Neuronal stem cell (in vitro differentiated cells): ENCODE measurements around the gene CEP20.
"Not testable (repeated sequence)": the region's sequence is repeated elsewhere in the genome, so short reads cannot be mapped to it uniquely, and the experiment has no call there.

Source experiments
- DNase-seq: peaks from one replicate; pipeline ENCODE4 v3.0.0-alpha.2; 2013; ENCODE audit warnings: low spot score
- H2AFZ ChIP-seq: one replicate; pipeline ENCODE4 v1.6.1; 2013; ENCODE audit warnings: mild to moderate bottlenecking, low read length, inconsistent platforms
- H2AK5ac ChIP-seq: 2 replicates; pipeline ENCODE4 v1.6.1; 2013; ENCODE audit warnings: low read depth, mild to moderate bottlenecking, inconsistent platforms, low read length, moderate library complexity, mixed read lengths
- H2BK120ac ChIP-seq: 2 replicates; pipeline ENCODE4 v1.6.1; 2013; ENCODE audit warnings: low read depth, mild to moderate bottlenecking, inconsistent platforms, low read length, moderate library complexity, mixed read lengths
- H2BK12ac ChIP-seq: one replicate; pipeline ENCODE4 v1.6.1; 2013; ENCODE audit warnings: low read length, inconsistent platforms
- H2BK15ac ChIP-seq: 2 replicates; pipeline ENCODE4 v1.6.1; 2013; ENCODE audit warnings: mild to moderate bottlenecking, low read length, inconsistent platforms, mixed read lengths
- H2BK5ac ChIP-seq: one replicate; pipeline ENCODE4 v1.6.1; 2013; ENCODE audit warnings: inconsistent platforms, mild to moderate bottlenecking, low read length, moderate library complexity
- H3K14ac ChIP-seq: one replicate; pipeline ENCODE4 v1.6.1; 2013; ENCODE audit warnings: low read length, inconsistent platforms
- H3K18ac ChIP-seq: 2 replicates; pipeline ENCODE4 v1.6.1; 2013; ENCODE audit warnings: low read length, inconsistent platforms
- H3K23ac ChIP-seq: 2 replicates; pipeline ENCODE4 v1.6.1; 2013; ENCODE audit warnings: low read depth, mild to moderate bottlenecking, mixed read lengths, low read length, inconsistent platforms; ENCODE audit not compliant: poor library complexity
- H3K27ac ChIP-seq: replicated peaks from 3 replicates; pipeline ENCODE4 v1.5.1; 2013; ENCODE audit warnings: low read length, inconsistent platforms
- H3K27me3 ChIP-seq, 3 experiments: 2 replicates each; pipeline ENCODE4 v1.6.1; 2013; ENCODE audit warnings: low read length in 3 of 3, mild to moderate bottlenecking in 2 of 3, inconsistent platforms in 1 of 3, low read depth in 1 of 3, mixed read lengths in 1 of 3, moderate library complexity in 1 of 3; ENCODE audit not compliant: control insufficient read depth in 3 of 3, insufficient read depth in 3 of 3
- H3K36me3 ChIP-seq, 2 donors: replicated peaks in 1 of 2; 2 replicates each; pipeline ENCODE4 v1.6.1; 2013; ENCODE audit warnings: low read length in 2 of 2; ENCODE audit not compliant: control insufficient read depth in 2 of 2, insufficient read depth in 2 of 2
- H3K4ac ChIP-seq: 2 replicates; pipeline ENCODE4 v1.6.1; 2013; ENCODE audit warnings: inconsistent platforms, mild to moderate bottlenecking, low read length, moderate library complexity
- H3K4me1 ChIP-seq, 2 donors: 1 replicate in 1 of 2; 2 replicates in 1 of 2; pipeline ENCODE4 v1.6.1; 2013; ENCODE audit warnings: low read length in 2 of 2, low read depth in 1 of 2; ENCODE audit not compliant: control insufficient read depth in 2 of 2, insufficient read depth in 1 of 2
- H3K4me2 ChIP-seq: one replicate; pipeline ENCODE4 v1.6.1; 2013; ENCODE audit warnings: mild to moderate bottlenecking, low read length, inconsistent platforms; ENCODE audit not compliant: insufficient read depth, poor library complexity, severe bottlenecking
- H3K4me3 ChIP-seq, 2 donors: 2 replicates each; pipeline ENCODE4 v1.5.1; 2013; ENCODE audit warnings: low read length in 2 of 2, mild to moderate bottlenecking in 2 of 2, inconsistent platforms in 1 of 2, moderate library complexity in 1 of 2
- H3K79me1 ChIP-seq: one replicate; pipeline ENCODE4 v1.6.1; 2013; ENCODE audit warnings: low read depth, mild to moderate bottlenecking, inconsistent platforms, low read length, moderate library complexity
- H3K9ac ChIP-seq: one replicate; pipeline ENCODE4 v1.6.1; 2013; ENCODE audit warnings: mild to moderate bottlenecking, low read depth, low read length, inconsistent platforms; ENCODE audit not compliant: poor library complexity
- H3K9me3 ChIP-seq, 2 donors: replicated peaks in 1 of 2; 2 replicates each; pipeline versions ENCODE3 to v1.6.1; 2013; ENCODE audit warnings: low read length in 2 of 2, mild to moderate bottlenecking in 2 of 2, inconsistent platforms in 1 of 2, low read depth in 1 of 2, mixed read lengths in 1 of 2, moderate library complexity in 1 of 2; ENCODE audit not compliant: control insufficient read depth in 2 of 2, insufficient read depth in 1 of 2
- H4K8ac ChIP-seq: one replicate; pipeline ENCODE4 v1.6.1; 2013; ENCODE audit warnings: low read depth, mild to moderate bottlenecking, inconsistent platforms, low read length, moderate library complexity
- H4K91ac ChIP-seq: one replicate; pipeline ENCODE4 v1.6.1; 2013; ENCODE audit warnings: low read length, low read depth, mild to moderate bottlenecking, inconsistent platforms; ENCODE audit not compliant: poor library complexity
- WGBS, 2 donors: extraction: QIAGEN DNeasy Blood & Tissue Kit; methylation state at CpG; one replicate each; pipeline ENCODE4 v1.1.7; 2013; ENCODE audit warnings: missing lambda C conversion rate in 2 of 2, mixed read lengths in 1 of 2; ENCODE audit not compliant: insufficient read length in 2 of 2, insufficient replicate concordance in 1 of 2; ENCODE audit errors: extremely low coverage in 2 of 2; 5-methylcytosine and 5-hydroxymethylcytosine counted together

The CEP20 gene

DNA sequence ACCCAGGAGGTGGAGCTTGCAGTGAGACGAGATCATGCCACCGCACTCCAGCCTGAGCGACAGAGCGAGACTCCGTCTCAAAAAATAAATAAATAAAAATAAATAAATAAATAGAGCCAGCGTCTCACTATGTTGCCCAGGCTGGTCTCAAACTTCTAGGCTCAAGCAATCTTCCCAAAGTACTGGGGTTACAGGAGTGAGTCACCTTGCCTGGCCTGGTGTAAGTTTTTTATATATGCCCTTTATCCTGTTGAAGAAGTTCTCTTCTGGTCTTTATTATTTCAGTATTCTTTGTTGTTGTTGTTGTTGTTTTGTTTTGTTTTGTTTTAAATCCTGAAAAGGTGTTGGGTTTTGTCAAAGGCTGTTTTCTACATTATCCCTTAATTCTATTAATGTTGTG lies 30.9 kb upstream of the CEP20 start:
- Histone ChIP-seq H3K23ac (no peak overlapping the region), H2BK12ac (no peak overlapping the region), H3K79me1 (no peaks in the 10 kb centered on the region), H3K14ac (no peak overlapping the region), H3K36me3 (no peaks in the 10 kb centered on the region), H2AK5ac (no peak overlapping the region), H2AFZ (no peak overlapping the region), H3K18ac (no peak overlapping the region), H2BK5ac (no peak overlapping the region), H3K4me3 (no peak overlapping the region), H4K91ac (no peak overlapping the region), H3K4ac (no peak overlapping the region), H3K9me3 (no peaks in the 10 kb centered on the region), H3K4me1 (no peaks in the 10 kb centered on the region), H3K27ac (no peak overlapping the region), H3K27me3 (no peaks in the 10 kb centered on the region), H2BK120ac (no peak overlapping the region), H4K8ac (no peak overlapping the region), H3K9ac (no peak overlapping the region), H3K4me2 (no peak overlapping the region), H2BK15ac (no peak overlapping the region)
- DNase-seq: no peak
- WGBS, 2 donors: no CpG with 5 or more reads among the region's 6 CpGs

DNA sequence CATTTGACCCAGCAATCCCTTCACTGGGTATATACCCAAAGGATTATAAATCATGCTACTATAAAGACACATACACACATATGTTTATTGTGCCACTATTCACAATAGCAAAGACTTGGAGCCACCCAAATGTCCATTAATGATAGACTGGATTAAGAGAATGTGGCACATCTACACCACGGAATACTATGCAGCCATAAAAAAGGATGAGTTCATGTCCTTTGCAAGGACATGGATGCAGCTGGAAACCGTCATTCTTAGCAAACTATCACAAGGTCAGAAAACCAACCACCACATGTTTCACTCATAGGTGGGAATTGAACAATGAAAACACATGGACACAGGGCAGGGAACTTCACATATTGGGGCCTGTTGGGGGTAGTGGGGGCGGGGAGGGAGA lies 29.9 kb upstream of the CEP20 start:
- not testable (repeated sequence) for H3K18ac ChIP-seq, H2BK12ac ChIP-seq, H3K9ac ChIP-seq, H3K27ac ChIP-seq, H2AK5ac ChIP-seq, H4K91ac ChIP-seq, H3K14ac ChIP-seq, H3K23ac ChIP-seq, H3K36me3 ChIP-seq, H3K4ac ChIP-seq, H2BK120ac ChIP-seq, H3K79me1 ChIP-seq, H3K4me3 ChIP-seq, H3K4me1 ChIP-seq, H3K9me3 ChIP-seq, H2BK15ac ChIP-seq, H2BK5ac ChIP-seq, DNase-seq, H3K4me2 ChIP-seq, H3K27me3 ChIP-seq, H4K8ac ChIP-seq, H2AFZ ChIP-seq
- WGBS, 2 donors: no CpG with 5 or more reads among the region's 3 CpGs

DNA sequence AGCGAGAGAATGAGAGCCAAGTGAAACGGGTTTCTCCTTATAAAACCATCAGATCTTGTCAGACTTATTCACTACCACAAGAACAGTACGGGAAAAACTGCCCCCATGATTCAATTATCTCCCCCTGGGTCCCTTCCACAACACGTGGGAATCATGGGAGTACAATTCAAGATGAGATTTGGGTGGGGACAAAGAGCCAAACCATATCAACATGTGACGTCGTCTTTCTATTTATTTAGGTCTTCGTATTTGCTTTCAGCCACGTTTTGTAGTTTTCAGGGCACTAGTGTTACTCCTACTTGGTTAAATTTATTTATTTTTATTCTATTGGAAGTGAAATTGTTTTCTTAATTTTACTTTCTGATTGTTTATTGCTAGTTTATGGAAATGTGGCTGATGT lies 27.9 kb upstream of the CEP20 start:
- Histone ChIP-seq H4K8ac (no peak overlapping the region), H2BK12ac (no peak overlapping the region), H3K36me3 (no peaks in the 10 kb centered on the region), H3K4ac (no peak overlapping the region), H3K23ac (no peak overlapping the region), H3K79me1 (no peaks in the 10 kb centered on the region), H3K9me3 (no peaks in the 10 kb centered on the region), H3K4me3 (no peak overlapping the region), H3K4me2 (no peak overlapping the region), H3K4me1 (no peaks in the 10 kb centered on the region), H3K14ac (no peak overlapping the region), H2AK5ac (no peak overlapping the region), H2BK120ac (no peak overlapping the region), H3K9ac (no peak overlapping the region), H2AFZ (no peak overlapping the region), H2BK15ac (no peak overlapping the region), H3K27ac (no peak overlapping the region), H4K91ac (no peak overlapping the region), H3K27me3 (no peaks in the 10 kb centered on the region), H2BK5ac (no peak overlapping the region), H3K18ac (no peak overlapping the region)
- no CpG with 5 or more reads among the region's 8 CpGs for WGBS, 2 donors
- no peak for DNase-seq

DNA sequence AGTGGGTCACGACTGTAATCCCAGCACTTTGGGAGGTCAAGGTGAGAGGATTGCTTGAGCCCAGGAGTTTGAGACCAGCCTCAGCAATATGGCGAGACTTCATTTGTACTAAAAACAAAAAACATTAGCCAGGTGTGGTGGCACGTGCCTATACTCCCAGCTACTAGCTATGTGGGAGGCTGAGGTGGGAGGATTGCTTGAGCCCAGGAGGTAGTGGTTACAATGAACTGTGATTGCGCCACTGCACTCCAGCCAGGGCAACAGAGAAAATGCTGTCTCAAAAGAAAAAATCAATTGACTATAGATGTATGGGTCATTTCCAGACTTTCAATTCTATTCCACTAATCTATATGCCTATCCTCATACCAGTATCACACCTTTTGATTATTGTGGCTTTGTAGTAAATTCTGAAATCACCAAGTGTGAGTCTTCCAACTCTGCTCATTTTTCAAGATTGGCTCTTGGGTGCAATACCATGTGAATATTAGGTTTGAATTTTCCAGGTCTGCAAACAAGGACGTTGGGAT lies 27.2 kb upstream of the CEP20 start:
- Histone ChIP-seq H3K14ac (no peak overlapping the region), H3K18ac (no peak overlapping the region)
- no CpG with 5 or more reads among the region's 5 CpGs for WGBS, 2 donors

More for the DNA sequence above, 27.2 kb upstream of the CEP20 start:
- Histone ChIP-seq H3K9me3 (peaks cover 0 to 1% of the 10 kb centered on the region in 2 donors), H3K4me2 (no peak overlapping the region), H4K8ac (no peak overlapping the region), H3K79me1 (no peaks in the 10 kb centered on the region), H3K4me1 (no peaks in the 10 kb centered on the region), H3K9ac (no peak overlapping the region), H3K36me3 (no peaks in the 10 kb centered on the region), H4K91ac (no peak overlapping the region), H3K23ac (no peak overlapping the region), H2BK120ac (no peak overlapping the region), H2BK15ac (no peak overlapping the region), H2BK12ac (no peak overlapping the region), H3K4me3 (no peak overlapping the region), H2AFZ (no peak overlapping the region), H3K4ac (no peak overlapping the region), H2BK5ac (no peak overlapping the region), H3K27ac (no peak overlapping the region), H2AK5ac (no peak overlapping the region), H3K27me3 (no peaks in the 10 kb centered on the region)
- DNase-seq: no peak
